HFFc6 (cell line): ENCODE data around the gene CPVL. TPM values are rescaled to one million over a fixed set of nuclear protein-coding genes. Genes with fewer than 3 reads are reported as not detected.

Experiments used
- DNase-seq: peaks from one replicate; pipeline ENCODE4 v3.0.0-alpha.2; 2018
- H3K27ac Mint-ChIP-seq: 2 replicates; pipeline ENCODE4 v1.8.0; 2020; ENCODE audit warnings: mild to moderate bottlenecking, mixed read lengths
- H3K27me3 Mint-ChIP-seq: 2 replicates; pipeline ENCODE4 v1.8.0; 2021; ENCODE audit warnings: mild to moderate bottlenecking, moderate library complexity, mixed read lengths; ENCODE audit not compliant: insufficient read depth
- H3K36me3 Mint-ChIP-seq: 2 replicates; pipeline ENCODE4 v1.8.0; 2021; ENCODE audit warnings: low read depth, mixed read lengths
- H3K4me1 Mint-ChIP-seq: 2 replicates; pipeline ENCODE4 v1.8.0; 2020; ENCODE audit warnings: low read depth, mixed read lengths
- H3K4me3 Mint-ChIP-seq: 2 replicates; pipeline ENCODE4 v1.8.0; 2020; ENCODE audit warnings: mild to moderate bottlenecking, moderate library complexity, mixed read lengths
- H3K9me3 Mint-ChIP-seq: 2 replicates; pipeline ENCODE4 v1.8.0; 2020; ENCODE audit warnings: mild to moderate bottlenecking, mixed read lengths
- total RNA-seq, 6 experiments: library from RNA; stranded (reverse); fragmentation: NEBNext Ultra II Directional; extraction: Animal tissue kit (Norgen Biotek cat#: 25700); gene quantifications; 2 replicates in 1 of 6; 3 replicates in 5 of 6; pipeline ENCODE4 v1.2.3, GENCODE V29; 2021
- TF ChIP-seq, protein P1 (sequence below): fragments of 200-600 bp; sonication (generic); IDR thresholded peaks from 2 replicates; pipeline ENCODE4 v1.5.0; 2021; ENCODE audit warnings: antibody characterized with exemption, mild to moderate bottlenecking

Gene CPVL
- total RNA-seq, 6 experiments from 2014 or later: not detected

DNA sequence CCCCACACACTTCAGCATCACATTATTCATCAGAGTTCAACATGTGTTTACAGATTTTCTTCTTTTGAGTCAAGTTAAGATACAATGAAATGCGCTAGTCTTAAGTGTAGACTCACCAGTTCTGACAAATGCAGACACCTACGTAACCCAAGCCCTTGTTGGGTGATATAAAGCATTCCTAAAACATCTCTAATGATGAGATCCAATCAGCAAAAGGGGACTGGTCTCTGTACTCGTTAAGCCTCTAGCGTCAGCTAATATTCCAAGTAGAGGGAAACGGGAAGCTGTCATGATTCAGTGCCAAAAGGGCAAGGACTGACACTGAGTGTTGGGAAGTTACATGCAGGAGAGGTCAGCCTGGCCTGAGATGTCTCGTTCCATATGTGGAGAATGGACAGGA is 149.5 kb downstream of the CPVL start:
- H3K27me3 Mint-ChIP-seq: peaks cover 12% of the 10 kb centered on the region
- H3K36me3 Mint-ChIP-seq: no peaks in the 10 kb centered on the region
- no peak overlapping the region for H3K4me3 Mint-ChIP-seq
- no peaks in the 10 kb centered on the region for H3K9me3 Mint-ChIP-seq
- H3K4me1 Mint-ChIP-seq: no peaks in the 10 kb centered on the region; the same call in 1 of the 2 replicates
- TF ChIP-seq, protein P1, sequence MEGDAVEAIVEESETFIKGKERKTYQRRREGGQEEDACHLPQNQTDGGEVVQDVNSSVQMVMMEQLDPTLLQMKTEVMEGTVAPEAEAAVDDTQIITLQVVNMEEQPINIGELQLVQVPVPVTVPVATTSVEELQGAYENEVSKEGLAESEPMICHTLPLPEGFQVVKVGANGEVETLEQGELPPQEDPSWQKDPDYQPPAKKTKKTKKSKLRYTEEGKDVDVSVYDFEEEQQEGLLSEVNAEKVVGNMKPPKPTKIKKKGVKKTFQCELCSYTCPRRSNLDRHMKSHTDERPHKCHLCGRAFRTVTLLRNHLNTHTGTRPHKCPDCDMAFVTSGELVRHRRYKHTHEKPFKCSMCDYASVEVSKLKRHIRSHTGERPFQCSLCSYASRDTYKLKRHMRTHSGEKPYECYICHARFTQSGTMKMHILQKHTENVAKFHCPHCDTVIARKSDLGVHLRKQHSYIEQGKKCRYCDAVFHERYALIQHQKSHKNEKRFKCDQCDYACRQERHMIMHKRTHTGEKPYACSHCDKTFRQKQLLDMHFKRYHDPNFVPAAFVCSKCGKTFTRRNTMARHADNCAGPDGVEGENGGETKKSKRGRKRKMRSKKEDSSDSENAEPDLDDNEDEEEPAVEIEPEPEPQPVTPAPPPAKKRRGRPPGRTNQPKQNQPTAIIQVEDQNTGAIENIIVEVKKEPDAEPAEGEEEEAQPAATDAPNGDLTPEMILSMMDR: no peak
- H3K27ac Mint-ChIP-seq: no peak overlapping the region
- no peak for DNase-seq

DNA sequence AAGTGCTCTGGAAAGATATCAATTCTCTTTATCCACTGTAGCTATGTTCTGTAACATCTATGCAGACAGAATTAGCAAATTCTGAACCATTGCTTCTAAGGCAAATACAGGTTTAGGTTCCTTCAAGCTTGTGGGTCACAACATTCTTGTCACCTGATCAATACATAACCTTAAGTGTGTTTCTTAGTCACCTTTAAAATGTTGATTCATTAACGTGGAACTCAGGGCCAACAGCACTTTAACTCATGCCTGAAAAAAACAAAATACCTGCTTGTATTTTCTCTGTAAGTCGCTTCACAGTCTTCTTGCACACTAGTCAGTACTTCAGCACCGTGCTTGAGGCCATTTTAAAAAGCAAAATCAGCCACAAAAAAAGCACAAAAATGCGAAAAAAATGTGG is 153.0 kb downstream of the CPVL start:
- Mint-ChIP-seq H3K9me3 (no peaks in the 10 kb centered on the region; the same call in 1 of the 2 replicates), H3K4me3 (no peak overlapping the region), H3K4me1 (peaks cover 23% of the 10 kb centered on the region), H3K27ac (no peak overlapping the region), H3K36me3 (peaks cover 4% of the 10 kb centered on the region; the same call in 1 of the 2 replicates), H3K27me3 (peaks cover 9% of the 10 kb centered on the region)
- TF ChIP-seq, protein P1: no peak
- DNase-seq: no peak

DNA sequence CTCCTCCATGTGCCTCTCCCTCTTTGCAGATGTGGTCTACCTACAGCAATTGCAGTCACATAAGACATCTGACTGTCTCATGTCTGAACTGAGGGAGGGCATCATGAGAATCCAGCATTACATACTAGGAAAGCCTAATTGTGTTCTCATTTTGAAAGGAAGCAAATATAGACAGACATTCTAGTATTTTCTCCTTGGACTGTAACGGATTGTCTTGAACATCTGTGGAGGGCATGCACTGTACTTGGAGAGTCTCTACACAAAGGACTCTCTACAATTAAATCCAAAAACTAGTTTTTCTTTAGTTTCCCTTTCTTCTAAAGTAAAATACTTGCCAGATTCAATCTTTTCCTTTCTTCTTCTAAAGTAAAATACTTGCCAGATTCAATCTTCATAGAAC is 153.5 kb downstream of the CPVL start:
- TF ChIP-seq, protein P1: no peak
- H3K4me3 Mint-ChIP-seq: no peak overlapping the region

DNA sequence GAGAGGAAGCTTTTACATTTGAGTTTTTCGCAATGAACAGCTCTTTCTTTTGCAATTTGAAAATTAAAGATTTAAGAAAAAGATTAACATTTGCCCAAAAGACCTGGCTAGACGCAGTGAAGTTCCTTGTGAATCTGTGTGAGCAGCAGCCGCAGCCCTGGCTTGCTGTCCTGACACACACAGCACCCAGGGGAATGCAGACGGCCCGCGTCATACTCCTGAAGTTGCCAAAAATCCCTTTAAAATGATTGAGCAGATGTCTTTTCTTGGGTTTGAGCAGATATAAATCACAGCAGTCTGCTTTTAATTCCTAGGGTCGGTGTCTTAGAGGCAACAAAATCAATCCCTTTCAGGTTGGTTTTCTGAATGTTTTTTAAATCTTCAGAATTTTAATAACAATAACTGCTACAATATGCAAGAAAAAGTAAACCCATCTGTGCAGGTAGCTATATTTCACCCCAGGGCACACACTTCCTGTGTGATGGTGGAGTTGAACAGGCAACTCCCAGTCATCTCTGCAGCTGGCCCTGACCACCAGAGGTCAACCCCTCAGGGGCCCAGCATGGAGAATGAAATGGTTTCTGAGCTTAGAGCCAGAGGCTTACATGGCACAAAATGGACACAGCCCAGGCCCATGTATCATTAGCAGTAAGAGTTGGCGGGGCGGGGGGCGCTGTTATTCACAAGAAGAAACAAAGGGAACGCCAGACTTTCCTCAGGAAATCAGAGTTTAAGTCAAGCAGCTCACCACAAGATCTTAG is 156.0 kb downstream of the CPVL start:
- no peak for DNase-seq
- H3K27ac Mint-ChIP-seq: no peak overlapping the region
- peaks cover 4% of the 10 kb centered on the region; the same call in 1 of the 2 replicates for H3K36me3 Mint-ChIP-seq
- no peak overlapping the region for H3K4me3 Mint-ChIP-seq
- peaks cover 2% of the 10 kb centered on the region; the same call in 1 of the 2 replicates for H3K27me3 Mint-ChIP-seq
- H3K9me3 Mint-ChIP-seq: no peaks in the 10 kb centered on the region; the same call in 1 of the 2 replicates
- H3K4me1 Mint-ChIP-seq: peaks cover 51% of the 10 kb centered on the region
- TF ChIP-seq, protein P1: no peak

More for the DNA sequence above, 153.5 kb downstream of the CPVL start:
- Mint-ChIP-seq H3K27me3 (peaks cover 5% of the 10 kb centered on the region), H3K27ac (no peak overlapping the region), H3K9me3 (no peaks in the 10 kb centered on the region; the same call in 1 of the 2 replicates), H3K4me1 (peaks cover 29% of the 10 kb centered on the region), H3K36me3 (peaks cover 4% of the 10 kb centered on the region; the same call in 1 of the 2 replicates)
- no peak for DNase-seq

DNA sequence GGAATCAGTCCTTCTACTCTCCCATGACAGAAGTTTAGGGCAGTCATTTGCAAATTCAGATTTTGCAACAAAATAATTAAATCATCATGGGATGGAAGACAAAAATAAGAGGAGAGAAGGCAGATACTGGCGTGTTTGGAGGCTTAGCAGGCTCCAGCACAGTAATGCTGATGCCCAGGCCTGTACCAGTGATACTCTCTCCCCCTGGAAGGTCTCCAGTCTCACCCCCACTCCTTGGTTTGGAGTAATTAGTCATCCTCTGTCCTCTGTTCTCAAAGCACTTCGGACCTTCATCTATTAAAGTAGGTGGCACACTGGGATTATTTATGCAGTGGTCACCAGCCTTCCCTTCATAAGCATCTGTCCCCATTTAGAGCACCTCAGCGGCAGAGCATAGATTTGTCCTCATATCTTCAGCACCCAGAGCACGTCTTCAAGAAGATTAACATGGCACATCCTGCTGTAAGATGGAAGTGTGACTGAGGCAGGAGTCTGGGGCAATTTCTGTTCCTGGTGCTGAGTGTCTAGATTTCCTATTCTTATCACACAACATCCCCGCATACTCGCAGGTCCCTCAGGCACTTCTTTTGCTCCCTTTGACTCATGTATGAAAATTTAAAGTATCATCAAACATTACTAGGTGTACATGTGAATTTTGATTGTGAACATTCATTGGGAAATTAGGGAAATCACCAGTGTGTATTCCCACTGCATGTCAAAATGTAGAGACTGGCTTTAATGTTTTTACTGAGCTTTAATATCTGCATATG is 156.9 kb downstream of the CPVL start:
- H3K9me3 Mint-ChIP-seq: no peaks in the 10 kb centered on the region; the same call in 1 of the 2 replicates
- peak overlapping the region; percentile 92 for H3K27ac Mint-ChIP-seq
- DNase-seq: no peak
- H3K27me3 Mint-ChIP-seq: peaks cover 2% of the 10 kb centered on the region; the same call in 1 of the 2 replicates
- peak overlapping the region; percentile 54 for H3K4me3 Mint-ChIP-seq
- peaks cover 61% of the 10 kb centered on the region for H3K4me1 Mint-ChIP-seq
- H3K36me3 Mint-ChIP-seq: peaks cover 4% of the 10 kb centered on the region; the same call in 1 of the 2 replicates
- TF ChIP-seq, protein P1: no peak
